C1 segment of cervical spinal cord (tissue), 14 donors: ENCODE results near the gene NCKAP5.
A peak's percentile ranks its signal among the peaks of the same experiment; 100 is the strongest.
"Not testable (repeated sequence)": the region's sequence is repeated elsewhere in the genome, so short reads cannot be mapped to it uniquely, and the experiment has no call there.

Source experiments
- DNase-seq, 14 donors: peaks; one replicate each; lab custom pipeline; 2025; lab: John Stamatoyannopoulos, UW

Gene NCKAP5

DNA sequence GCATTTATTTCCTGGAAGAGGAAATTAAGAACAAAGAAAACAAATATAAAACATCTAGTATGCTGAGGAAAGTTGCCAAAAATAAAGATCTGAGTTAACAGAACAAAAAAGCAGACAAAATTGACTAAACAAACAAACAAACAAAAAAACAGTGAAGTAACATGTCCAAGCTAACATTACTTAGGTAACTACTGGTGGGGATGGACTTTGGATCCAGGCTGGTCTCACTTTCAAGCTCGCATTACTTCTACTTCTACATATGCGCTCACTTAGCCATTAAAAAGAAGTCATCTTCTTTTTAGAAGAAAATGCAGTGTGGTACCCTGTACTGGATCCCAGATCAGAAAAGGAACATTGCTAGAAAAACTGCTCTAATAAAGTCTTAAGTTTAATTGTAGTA lies 358.9 kb downstream of the NCKAP5 start:
- no peak for DNase-seq

DNA sequence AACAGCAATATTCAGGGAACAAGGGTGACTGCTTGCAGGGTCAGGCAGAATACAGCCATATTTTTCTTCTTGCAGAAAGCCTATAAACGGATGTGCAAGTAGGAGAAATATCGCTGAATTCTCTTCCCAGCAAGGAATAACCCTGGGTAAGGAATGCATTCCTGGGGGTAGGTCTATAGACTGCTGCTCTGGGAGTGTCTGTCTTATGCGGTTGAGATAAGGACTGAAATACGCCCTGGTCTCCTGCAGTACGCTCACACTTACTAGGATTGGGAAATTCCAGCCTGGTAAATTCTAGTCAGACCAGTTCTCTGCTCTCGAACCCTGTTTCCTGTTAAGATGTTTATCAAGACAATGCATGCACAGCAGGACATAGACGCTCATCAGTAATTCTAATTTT lies 361.6 kb downstream of the NCKAP5 start:
- not testable (repeated sequence) for DNase-seq

DNA sequence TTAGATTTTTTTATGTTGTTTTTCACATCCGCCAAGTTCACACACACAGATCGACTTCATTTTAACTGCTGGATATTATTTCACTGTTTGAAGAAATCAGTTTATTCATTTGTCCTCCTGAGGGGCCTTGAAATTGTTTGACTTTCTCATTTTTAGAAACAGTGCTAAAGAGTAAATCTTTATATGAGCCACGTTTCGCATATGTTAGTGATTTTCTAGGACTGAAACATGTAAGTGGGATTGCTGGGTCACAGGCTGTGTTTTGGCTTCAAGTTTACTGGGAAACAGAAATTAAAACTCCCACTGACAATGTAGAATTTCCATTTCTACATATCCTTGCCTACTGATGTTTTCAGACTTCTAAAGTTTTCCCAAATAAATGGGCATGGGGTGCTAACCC lies 363.8 kb downstream of the NCKAP5 start:
- DNase-seq, result no peak

GRCh38 chr2:133200684-133201421 lies 367.4 kb downstream of the NCKAP5 start:
- no peak for DNase-seq

- DNase-seq, result no peak
These were observed 369.6 kb downstream of the NCKAP5 start for GRCh38 chr2:133198678-133199077.

- DNase-seq, result no peak
These were observed 371.1 kb downstream of the NCKAP5 start for GRCh38 chr2:133197156-133197555.

DNA sequence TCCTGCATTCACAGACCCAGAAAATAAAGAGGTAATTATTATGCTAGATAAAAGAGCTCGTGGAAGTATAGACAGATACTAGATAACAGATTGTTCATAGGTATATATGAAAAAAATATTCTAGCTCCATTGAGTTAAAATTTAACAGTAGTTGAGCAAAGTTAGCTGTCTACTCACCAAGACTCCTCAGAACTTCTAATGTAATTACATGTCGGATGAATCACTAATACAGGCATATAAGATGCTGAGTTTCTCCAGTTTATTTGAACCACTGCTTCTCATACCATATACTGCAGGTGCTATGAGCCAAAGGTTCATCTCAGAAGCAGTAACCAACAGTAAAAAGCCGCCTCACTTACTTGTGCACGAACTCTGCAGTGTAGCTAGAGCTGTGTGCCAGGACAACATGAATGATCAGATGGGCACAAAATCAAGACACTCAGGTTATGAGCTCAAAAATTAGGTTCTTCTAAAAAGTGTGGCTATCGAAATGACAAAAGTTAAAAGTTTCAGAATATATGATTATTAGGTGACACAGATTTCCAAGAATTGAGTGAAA lies 373.4 kb downstream of the NCKAP5 start:
- DNase-seq, result no peak

DNA sequence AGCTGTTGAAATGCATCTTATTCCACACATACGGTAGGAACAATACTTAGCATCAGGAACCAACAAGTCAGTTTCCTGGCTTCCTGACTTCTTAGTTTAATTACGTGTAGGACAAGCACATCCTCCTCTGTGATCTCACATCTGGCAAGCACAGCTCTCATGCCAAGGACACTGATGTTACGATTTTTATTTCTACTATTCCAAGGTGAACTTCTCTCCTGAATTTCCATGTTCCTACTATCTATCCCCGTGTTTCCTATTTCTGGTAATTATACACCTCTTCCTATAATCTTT lies 374.0 kb downstream of the NCKAP5 start:
- DNase-seq, result no peak

- DNase-seq, result no peak
These were observed 374.5 kb downstream of the NCKAP5 start for GRCh38 chr2:133193544-133194361.

DNA sequence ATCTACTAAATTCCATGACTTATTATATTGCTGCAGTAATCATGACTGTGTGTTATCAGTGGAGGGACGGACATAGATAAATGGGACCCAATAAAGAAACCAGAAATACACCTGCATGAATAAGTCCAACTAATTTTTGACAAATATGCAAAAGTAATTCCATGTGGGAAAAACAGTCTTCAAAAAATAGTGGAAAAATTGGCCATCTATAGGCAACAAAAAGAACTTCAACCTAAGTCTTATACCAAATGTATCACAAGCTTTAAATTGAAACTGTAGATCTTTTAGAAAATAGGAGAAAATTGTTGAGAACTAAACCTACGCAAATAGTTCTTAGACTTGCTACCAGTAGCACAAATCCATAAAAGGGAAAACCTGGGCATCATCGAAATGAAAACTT lies 376.2 kb downstream of the NCKAP5 start:
- no peak for DNase-seq

DNA sequence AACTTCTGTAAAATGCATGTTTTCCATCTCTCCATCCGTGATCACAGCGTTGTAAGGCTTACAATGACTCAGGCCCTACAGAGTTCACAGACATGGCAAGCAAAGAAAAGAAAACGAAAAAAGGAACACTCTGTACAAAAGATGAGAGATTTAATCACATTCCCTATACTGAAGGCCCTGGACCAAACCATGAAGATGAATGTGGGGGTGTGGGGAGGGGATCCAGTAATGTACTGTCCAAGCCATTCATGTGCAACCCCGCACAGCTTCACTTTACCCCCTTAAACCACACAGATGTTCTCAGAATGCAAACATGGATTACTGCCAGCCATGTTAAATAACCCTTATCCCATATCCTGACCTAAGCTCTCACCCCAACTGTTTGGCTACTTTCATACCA lies 391.1 kb downstream of the NCKAP5 start:
- no peak for DNase-seq

GRCh38 chr2:133175926-133176325 lies 392.3 kb downstream of the NCKAP5 start:
- DNase-seq, result no peak

DNA sequence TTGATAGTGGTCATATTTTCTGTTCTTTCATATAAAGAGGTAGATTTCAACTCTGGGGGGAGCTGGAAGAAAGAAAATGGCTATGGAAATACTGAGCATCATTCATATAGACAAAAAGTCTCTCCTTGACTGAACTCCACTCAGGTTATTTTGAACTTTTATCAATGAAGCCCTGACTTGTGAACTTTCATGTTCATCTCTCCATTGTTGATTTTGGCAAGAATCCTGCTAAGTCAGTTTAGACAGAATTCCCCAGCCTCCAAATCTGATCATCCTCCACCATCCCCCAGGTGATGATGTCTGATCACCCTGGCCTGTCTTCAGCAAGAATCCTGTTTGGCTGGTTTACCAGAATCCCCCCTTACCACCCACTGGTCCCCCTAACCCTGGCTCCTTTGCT lies 395.0 kb downstream of the NCKAP5 start:
- no peak for DNase-seq

GRCh38 chr2:133171393-133172004 lies 396.8 kb downstream of the NCKAP5 start:
- peak in 1 of 14 donors; percentile 18 for DNase-seq

DNA sequence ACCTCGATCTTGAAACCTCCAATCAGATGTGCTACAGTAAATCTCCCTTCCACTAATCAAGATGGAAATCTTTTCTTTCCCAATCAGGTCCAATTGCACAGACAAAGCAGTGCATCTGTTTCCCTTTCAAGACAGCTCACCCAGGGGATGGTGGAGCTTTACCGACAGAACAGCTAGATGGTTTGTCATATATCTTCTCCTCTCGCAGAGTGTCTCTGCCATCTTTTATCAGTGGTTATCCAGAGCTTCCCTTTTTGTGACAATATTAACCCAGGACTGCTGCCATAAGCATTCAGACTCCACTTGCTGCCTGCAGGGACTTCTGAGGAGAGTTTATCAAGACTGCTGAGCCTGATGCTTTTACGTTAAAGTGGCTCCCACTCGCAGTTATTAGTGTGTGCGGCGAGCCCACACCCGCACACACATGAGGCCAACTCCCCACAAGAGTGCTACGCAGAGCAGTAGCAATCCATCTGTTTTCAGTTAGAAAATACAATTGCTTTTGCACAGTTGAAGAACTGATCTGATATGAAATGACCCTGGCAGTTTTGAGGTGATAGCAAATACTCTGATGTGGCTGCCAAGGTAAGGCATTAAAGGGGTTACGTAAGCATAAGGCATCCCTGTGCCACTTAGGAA lies 398.9 kb downstream of the NCKAP5 start:
- no peak for DNase-seq

GRCh38 chr2:133167990-133168389 lies 400.3 kb downstream of the NCKAP5 start:
- DNase-seq, result no peak

DNA sequence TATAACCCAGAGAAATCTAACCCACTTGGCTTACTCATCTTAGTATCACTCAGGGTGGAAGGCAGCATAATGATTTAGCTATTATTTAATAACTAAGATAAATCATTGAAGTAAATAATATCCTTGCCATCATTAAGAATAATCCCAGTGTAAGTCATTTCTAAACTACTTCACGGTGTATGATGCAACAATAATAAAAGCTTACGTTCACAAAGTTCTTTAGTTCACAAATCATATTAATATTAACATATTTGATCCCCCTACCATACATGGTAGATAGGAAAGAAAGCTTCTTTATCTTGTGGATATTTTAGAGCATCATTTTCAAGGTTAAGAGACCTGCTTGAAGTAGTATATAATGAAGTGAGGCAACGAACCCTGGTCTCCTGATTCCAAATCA lies 401.0 kb downstream of the NCKAP5 start:
- DNase-seq, result no peak

GRCh38 chr2:133166031-133166430 lies 402.2 kb downstream of the NCKAP5 start:
- DNase-seq, result no peak

GRCh38 chr2:133163111-133163510 lies 405.2 kb downstream of the NCKAP5 start:
- no peak for DNase-seq

GRCh38 chr2:133158442-133158841 lies 409.8 kb downstream of the NCKAP5 start:
- no peak for DNase-seq

DNA sequence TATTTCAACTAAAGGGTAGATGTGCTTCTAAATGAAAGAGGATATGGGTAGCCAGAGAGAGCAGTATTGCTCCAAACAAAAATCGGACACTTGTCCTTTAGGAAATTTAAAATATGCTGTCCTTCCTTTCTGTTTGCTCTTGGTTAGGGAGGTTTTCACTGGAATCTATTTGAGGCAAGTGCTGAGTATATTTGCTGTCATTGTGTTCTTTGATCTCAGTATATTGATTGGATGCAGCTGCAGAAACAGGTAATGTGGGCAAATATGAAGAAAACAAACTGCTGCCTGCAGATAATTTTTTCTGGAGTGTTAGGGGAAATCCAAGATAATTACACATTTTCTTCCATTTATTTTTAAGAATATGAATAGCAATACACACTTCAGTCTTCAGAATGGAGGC lies 410.2 kb downstream of the NCKAP5 start:
- no peak for DNase-seq

DNA sequence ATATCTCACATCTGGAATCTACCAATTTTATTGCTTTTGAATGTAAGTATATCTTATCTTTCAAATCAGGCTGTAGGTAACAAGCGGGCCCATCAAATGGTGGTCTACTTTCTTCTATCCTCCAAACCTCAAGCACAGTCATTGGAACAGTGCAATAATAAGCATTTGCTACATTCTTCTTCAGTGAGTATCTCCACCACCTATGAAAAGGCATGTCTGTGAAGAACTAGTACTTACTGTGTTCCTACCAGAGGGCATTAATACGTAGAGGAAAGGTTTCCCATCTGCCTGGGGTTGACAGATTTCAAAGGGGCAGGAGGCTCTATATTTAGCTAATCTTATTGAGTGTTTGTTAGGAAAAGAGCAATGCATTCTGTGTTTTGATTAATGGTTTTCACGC lies 411.1 kb downstream of the NCKAP5 start:
- no peak for DNase-seq
